ENCODE results near the gene CLK4.

Gene CLK4

DNA sequence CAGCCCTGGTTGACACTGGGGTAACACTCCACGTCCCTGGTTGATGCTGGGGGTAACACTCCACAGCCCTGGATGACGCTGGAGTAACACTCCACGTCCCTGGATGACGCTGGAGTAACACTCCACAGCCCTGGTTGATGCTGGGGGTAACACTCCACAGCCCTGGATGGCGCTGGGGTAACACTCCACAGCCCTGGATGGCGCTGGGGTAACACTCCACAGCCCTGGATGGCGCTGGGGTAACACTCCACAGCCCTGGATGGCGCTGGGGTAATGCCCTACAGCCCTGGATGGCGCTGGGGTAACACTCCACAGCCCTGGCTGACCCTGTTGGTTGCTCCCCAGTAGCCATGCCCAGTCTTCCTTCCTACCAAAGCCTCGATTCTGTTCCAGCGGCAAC lies 41.4 kb downstream of the CLK4 start:
- peak; percentile 37 for DNase-seq

- DNase-seq: no peak
These were observed 43.6 kb downstream of the CLK4 start for GRCh38 chr5:178583279-178583678.

GRCh38 chr5:178582291-178582690 lies 44.6 kb downstream of the CLK4 start:
- no peak for DNase-seq

DNA sequence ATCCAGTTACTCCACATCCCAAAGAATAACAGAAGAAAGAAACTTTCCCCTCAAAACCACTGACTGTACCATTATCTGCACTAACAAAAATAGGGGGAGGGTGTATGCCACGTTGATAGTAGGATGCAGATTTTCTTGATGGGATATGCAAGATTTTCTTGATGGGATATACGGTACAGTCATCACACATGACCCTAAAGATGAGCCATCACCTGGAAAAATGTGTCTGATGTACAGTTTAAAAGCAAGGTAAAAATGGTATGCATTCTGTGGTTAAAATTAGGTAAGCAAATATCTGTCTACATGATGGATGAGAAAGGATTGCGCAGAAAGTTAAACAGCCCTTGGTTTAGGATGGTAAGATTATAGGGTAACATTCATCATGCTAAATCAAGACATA lies 45.2 kb downstream of the CLK4 start:
- no peak for DNase-seq

DNA sequence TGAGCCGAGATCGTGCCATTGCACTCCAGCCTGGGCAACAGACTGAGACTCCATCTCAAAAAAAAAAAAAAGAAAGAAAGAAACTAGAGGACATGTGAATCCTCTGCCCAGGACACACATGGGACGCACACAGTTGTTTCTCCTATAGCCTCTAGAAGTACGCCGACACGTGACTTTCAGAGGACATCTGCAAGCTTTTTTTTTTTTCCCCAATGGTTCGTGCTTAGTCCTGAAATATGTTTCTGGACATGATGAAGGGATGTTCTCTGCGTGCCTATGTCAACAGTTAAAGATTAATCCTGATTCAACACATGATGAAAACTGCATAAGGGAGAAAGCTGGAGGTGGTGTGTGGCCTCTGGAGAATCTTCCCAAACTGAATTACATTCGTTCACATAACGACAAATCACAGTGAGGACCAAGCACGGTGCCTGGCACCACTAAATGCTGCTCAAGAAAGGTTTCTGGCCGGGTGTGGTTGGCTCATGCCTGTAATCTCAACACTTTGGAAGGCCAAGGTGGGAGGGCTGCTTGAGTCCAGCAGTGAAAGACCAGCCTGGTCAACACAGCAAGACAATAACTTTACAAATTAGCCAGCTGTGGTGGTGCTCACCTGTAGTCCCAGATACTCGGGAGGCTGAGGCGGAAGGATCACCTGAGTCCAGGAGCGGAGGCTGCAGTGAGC lies 46.4 kb downstream of the CLK4 start:
- DNase-seq: no peak

- DNase-seq: no peak
These were observed 48.9 kb downstream of the CLK4 start for GRCh38 chr5:178577944-178578343.

GRCh38 chr5:178577376-178577839 lies 49.4 kb downstream of the CLK4 start:
- no peak for DNase-seq

GRCh38 chr5:178576591-178577351 lies 50.1 kb downstream of the CLK4 start:
- no peak for DNase-seq

GRCh38 chr5:178573216-178573615 lies 53.6 kb downstream of the CLK4 start:
- DNase-seq: no peak

DNA sequence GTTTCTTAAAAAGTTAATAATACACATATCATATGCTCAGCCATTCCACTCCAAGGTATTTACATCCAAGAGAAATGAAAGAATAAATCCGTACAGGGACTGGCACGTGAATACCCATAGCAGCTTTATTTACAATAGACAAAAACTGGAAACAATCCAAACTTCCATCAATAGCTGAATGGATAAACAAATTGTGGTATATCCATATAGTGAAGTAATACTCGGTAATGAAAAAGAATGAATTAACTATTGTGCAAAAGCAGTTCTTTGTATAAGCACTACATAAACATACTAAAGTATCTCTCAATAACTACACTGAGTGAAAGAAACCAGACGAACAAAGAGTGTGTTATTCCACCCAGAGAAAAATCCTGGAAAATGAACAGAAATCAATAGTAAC lies 54.2 kb downstream of the CLK4 start:
- no peak for DNase-seq

- DNase-seq: no peak
These were observed 57.4 kb downstream of the CLK4 start for GRCh38 chr5:178569485-178569884.

- no peak for DNase-seq
These were observed 61.9 kb downstream of the CLK4 start for GRCh38 chr5:178564811-178565550.

GRCh38 chr5:178564397-178564796 lies 62.5 kb downstream of the CLK4 start:
- DNase-seq: no peak

- DNase-seq: no peak
These were observed 63.2 kb downstream of the CLK4 start for GRCh38 chr5:178563621-178564020.

- no peak for DNase-seq
These were observed 65.0 kb downstream of the CLK4 start for GRCh38 chr5:178561746-178562264.

DNA sequence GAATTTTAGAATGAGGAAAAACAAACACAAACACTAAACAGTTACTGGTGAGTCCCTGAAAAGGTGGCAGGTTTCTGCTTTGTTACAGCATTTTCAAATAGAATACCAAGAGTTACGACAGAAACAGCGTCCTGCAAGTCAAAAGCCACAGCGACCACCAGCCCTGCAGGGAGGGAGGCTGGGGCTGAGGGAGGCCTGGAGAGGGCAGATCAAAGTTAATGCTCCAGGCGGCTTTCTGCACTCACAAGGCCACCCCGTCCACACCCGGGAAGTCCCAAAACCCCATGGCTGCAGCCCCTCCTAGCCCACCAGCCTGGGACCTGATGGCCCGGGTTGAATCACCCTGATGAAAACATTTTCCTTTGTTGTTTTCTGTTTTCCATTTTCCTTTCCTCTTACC lies 65.9 kb downstream of the CLK4 start:
- DNase-seq: no peak

DNA sequence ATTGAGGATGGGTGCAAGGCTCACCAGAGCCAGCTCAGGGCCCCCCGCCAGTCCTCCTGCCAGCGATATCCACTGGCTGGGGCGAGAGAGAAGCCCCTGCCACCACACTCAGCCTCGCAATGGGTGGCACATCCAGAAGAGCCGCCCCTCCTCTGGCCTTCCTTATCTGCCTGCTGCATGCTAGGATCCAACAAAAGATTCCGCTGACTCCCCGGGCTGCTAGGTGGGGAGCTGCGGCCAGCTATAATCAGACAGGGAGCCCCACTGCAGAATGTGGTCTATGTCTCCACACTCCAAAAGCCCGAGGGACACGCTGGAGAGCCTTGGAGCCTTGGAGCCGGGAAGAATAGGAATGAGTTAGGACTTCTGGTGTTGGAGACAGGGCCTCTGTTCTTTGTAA lies 69.4 kb downstream of the CLK4 start:
- no peak for DNase-seq

GRCh38 chr5:178555771-178556211 lies 71.1 kb downstream of the CLK4 start:
- no peak for DNase-seq

DNA sequence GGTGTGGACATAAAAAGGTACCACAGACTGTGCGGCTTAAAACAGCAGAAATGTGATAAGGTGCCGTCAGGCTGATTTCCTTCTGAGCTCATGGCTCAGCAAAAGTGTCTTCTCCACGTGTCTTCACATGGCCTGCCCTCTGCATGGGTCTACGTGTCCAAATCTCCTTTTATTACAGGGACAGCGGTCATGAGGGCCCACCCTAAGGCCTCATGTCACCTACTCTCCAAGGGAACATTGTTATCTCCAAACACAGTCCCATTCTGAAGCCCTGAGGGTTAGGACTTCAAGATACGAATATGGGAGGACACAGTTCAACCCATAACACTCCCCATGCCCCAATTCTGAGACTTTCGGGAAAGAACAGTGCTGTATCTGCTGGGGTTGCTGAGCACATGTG lies 71.8 kb downstream of the CLK4 start:
- no peak for DNase-seq

GRCh38 chr5:178554311-178554710 lies 72.5 kb downstream of the CLK4 start:
- no peak for DNase-seq

DNA sequence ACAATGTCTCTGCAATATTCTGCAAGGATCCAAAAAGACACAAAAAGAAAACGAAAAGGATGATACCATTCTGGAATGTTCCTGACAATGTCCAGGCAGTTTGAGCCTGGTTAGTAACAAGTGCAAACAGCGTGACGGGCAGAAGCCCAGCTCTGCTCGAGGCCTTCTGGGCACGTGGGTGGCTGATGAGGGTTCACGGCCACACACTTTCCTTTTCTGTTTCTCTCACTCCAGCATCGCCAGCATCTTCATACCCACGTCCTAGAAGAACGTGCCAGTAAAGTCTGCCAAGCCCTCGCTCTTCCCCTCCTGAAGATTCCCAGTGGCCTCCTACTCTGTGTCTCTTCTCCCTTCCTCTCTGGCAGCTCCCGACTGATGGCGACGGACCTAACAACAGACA lies 73.3 kb downstream of the CLK4 start:
- no peak for DNase-seq
